Dendritic cell treated with granulocyte-macrophage colony-stimulating factor and Interleukin-4, amounts not matched to agents 40 ng/mL and 50 ng/mL, for 4 days (primary cell): ENCODE results near the gene PDE7B.
A peak's percentile ranks its signal among the peaks of the same experiment; 100 is the strongest.

ENCODE experiments used
- H3K27ac Mint-ChIP-seq: one replicate; pipeline ENCODE4 v1.8.0; 2022; ENCODE audit warnings: mild to moderate bottlenecking, mixed read lengths
- H3K27me3 Mint-ChIP-seq: one replicate; pipeline ENCODE4 v1.8.0; 2022; ENCODE audit warnings: mild to moderate bottlenecking, mixed read lengths
- H3K36me3 Mint-ChIP-seq: one replicate; pipeline ENCODE4 v1.8.0; 2022; ENCODE audit warnings: low read depth, mixed read lengths
- H3K4me1 Mint-ChIP-seq: one replicate; pipeline ENCODE4 v1.8.0; 2022; ENCODE audit warnings: low read depth, mixed read lengths
- H3K4me3 Mint-ChIP-seq: one replicate; pipeline ENCODE4 v1.8.0; 2022; ENCODE audit warnings: mild to moderate bottlenecking, moderate library complexity, mixed read lengths
- H3K9me3 Mint-ChIP-seq: one replicate; pipeline ENCODE4 v1.8.0; 2022; ENCODE audit warnings: mixed read lengths
- intact Hi-C: fragments of 100-400 bp; cut with micrococcal nuclease; formaldehyde crosslinking; loops from one replicate; pipeline ENCODE4 v1.15.0; 2022

Gene PDE7B

DNA sequence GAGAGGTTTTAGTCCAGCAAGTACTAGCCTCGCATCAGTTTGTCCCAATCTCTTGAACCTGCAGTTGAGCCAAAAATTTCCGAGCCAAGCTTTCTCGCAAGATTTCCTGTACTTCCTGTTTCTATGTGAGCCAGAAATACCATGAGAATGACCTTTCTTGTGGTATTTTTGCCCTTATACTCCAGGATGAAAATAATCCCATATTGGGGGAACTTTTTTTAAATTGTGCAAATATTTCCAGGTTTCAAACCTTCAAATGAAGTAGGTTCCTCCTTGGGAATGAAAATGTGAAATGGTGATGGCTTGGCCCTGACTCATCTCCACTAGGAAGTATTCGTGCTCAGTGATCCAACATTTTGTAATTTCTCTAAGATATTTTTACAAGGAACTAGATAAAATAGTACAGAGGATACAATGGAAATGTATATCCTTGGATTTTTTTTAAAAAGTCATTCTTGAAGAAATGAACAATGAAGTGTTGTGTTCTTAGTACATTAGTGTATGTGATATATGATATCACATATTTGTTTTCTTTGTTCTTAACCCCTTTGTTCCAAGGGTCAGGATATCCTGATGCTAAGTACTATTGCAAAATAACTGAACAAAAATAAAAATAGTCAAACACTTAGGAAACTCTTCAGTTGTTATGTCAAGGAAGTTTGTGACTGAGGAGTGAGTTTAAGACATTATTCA, 184.0 kb downstream of the PDE7B start:
- H3K4me3 Mint-ChIP-seq, result no peak overlapping the region
- intact Hi-C loops, result loop anchor here (10.0 kb wide), 1 partner anchor 189 kb away; no protein-coding TSS in a partner anchor
- no peaks in the 10 kb centered on the region for H3K36me3 Mint-ChIP-seq
- no peaks in the 10 kb centered on the region for H3K27me3 Mint-ChIP-seq
- H3K27ac Mint-ChIP-seq, result no peak overlapping the region
- no peaks in the 10 kb centered on the region for H3K9me3 Mint-ChIP-seq
- H3K4me1 Mint-ChIP-seq, result peaks cover 33% of the 10 kb centered on the region

DNA sequence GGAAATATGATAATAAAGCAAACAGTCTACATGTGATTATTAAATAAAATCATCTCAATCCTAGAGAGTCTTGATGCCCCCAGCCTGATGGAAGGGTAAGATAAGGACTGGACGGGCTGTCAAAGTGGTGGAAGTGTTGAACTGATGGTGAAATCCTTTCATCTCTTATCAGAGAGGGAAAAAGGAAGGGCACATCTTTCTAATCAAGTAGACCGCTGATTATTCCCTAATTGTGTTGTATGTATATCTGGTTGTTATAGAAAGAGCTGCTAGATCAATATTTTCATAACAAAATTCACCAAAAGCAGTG, 184.5 kb downstream of the PDE7B start:
- Mint-ChIP-seq H3K27me3 (no peaks in the 10 kb centered on the region), H3K4me3 (no peak overlapping the region), H3K27ac (no peak overlapping the region), H3K36me3 (no peaks in the 10 kb centered on the region), H3K4me1 (peaks cover 37% of the 10 kb centered on the region), H3K9me3 (no peaks in the 10 kb centered on the region)
- intact Hi-C loops, result loop anchor here (10.0 kb wide), 1 partner anchor 189 kb away; no protein-coding TSS in a partner anchor

DNA sequence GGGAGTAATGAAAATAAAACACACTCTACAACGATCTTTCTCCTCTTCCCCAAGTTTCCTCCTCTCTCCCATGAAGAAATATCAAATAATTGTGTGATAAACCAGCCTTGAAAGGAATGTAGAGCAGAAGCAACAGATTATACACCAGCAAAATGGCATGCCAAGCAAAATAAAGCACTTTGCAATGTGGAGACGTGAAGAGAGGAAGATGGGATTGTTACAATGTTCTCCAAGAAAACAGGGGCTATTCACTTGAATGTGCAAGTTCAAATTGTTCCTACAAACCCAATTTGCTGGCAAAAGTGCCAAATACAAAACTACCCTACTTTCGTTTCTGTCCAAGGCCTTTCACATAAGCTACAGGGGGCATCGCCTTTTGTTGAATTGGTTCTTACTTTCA, 185.1 kb downstream of the PDE7B start:
- Mint-ChIP-seq H3K36me3 (no peaks in the 10 kb centered on the region), H3K4me1 (peaks cover 37% of the 10 kb centered on the region), H3K27me3 (no peaks in the 10 kb centered on the region), H3K4me3 (no peak overlapping the region), H3K9me3 (no peaks in the 10 kb centered on the region), H3K27ac (no peak overlapping the region)
- intact Hi-C loops, result loop anchor here (10.0 kb wide), 1 partner anchor 188 kb away; no protein-coding TSS in a partner anchor

DNA sequence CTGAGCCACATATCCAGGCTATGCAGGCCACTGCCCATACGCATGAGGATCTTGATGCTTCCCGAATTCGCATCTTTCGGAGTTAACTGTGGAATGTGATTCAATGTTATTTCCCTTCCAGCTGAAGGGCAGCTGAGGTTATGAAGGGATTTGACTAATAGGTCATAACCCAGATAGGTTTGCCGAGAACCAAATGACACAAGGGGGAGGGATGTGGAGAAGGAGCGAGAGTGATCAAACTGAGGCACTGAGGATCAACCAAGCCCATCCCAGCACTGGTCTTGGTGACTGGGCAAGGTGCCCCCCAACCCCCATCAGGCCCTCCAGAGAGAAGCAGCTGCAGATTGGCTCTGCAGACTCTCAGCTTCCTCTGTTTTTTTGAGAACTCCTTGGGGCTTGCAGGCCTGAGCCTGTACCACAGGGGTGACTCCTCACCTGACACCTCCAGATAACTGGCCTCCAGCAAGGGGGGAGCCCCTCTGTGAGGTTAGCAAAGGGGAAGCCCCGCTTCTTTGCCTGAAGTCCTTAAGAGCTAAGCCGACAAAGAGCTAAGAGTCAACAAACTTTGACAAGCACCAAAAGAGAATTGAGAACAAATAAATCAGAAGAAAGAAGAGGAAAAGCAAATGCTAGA, 185.9 kb downstream of the PDE7B start:
- Mint-ChIP-seq H3K27ac (peak overlapping the region; percentile 8), H3K9me3 (no peaks in the 10 kb centered on the region), H3K4me1 (peaks cover 37% of the 10 kb centered on the region), H3K4me3 (no peak overlapping the region), H3K27me3 (no peaks in the 10 kb centered on the region), H3K36me3 (no peaks in the 10 kb centered on the region)
- intact Hi-C loops, result loop anchor here (10.0 kb wide), 1 partner anchor 187 kb away; no protein-coding TSS in a partner anchor

DNA sequence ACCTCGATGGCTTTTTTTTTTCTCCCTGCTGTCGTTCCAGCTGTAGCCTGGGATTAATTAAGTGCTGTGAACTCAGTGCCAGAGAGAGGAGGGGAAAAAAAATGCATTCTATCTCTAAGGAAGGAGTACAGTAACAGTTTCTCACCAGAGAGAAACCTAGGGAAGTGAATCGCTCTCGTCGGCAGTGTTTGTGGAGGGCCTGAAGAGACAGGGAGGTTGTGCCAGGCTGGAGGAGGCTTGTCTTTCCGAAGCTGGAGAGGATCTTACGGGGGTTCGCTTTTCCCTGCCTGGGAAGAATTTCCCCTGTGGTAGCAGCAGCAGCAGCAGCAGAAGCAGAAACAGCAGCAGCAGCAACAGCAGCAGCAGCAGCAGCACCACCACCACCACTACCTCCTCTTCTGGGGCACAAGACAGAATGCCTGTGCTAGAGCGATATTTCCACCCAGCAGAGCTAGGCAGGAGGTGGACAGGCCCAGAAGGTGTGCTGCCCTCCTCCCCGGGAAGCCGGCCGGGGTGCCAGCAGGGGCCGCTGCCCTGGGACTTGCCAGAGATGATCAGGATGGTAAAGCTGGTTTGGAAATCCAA, 186.5 kb downstream of the PDE7B start:
- no peak overlapping the region for H3K4me3 Mint-ChIP-seq
- no peaks in the 10 kb centered on the region for H3K36me3 Mint-ChIP-seq
- H3K27ac Mint-ChIP-seq, result peak overlapping the region; percentile 8
- H3K27me3 Mint-ChIP-seq, result no peaks in the 10 kb centered on the region
- intact Hi-C loops, result loop anchor here (10.0 kb wide), 1 partner anchor 187 kb away; no protein-coding TSS in a partner anchor
- H3K4me1 Mint-ChIP-seq, result peaks cover 37% of the 10 kb centered on the region
- no peaks in the 10 kb centered on the region for H3K9me3 Mint-ChIP-seq

DNA sequence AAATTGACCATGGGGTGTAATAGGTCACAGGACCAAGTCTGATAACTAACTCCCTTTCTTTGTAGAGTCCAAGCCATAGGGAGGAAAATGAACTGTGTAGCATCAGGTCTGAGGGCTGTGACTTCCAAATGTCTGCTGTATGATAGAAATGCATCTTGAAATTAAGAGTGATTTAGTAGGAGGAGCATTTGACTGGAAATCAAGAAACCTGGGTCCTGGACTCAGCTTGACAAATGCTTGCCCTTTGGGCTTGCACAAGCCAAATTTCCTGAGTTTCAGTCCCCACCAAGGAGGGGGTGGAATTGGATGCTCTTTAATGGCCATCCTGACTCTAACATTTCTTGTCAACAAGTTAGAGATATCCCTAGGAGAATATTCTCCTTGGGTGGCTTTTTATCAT, 187.0 kb downstream of the PDE7B start:
- Mint-ChIP-seq H3K4me1 (peaks cover 37% of the 10 kb centered on the region), H3K9me3 (no peaks in the 10 kb centered on the region), H3K36me3 (no peaks in the 10 kb centered on the region), H3K27me3 (no peaks in the 10 kb centered on the region), H3K4me3 (no peak overlapping the region), H3K27ac (no peak overlapping the region)
- intact Hi-C loops, result loop anchor here (10.0 kb wide), 1 partner anchor 186 kb away; no protein-coding TSS in a partner anchor

DNA sequence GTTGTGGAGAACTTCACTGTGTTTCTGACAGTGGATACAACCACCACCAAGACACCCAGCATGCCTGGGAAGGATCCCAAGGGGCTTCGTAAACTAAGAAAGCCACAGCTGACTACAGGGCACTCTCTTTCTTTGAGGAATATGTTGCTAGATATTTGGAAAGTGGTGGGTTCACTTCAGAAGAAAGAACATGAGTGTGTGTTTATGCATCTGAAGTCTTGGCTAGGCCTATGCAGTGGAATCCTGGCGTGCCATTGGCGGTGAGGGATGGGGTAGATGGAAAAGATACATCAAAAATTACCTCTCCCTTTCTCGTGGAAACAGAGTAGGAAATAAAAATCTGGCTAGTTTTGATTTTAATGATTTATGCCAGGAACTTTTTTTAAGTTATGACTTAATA, 187.7 kb downstream of the PDE7B start:
- Mint-ChIP-seq H3K27ac (no peak overlapping the region), H3K4me3 (no peak overlapping the region), H3K4me1 (peaks cover 37% of the 10 kb centered on the region), H3K27me3 (no peaks in the 10 kb centered on the region), H3K36me3 (no peaks in the 10 kb centered on the region), H3K9me3 (no peaks in the 10 kb centered on the region)
- intact Hi-C loops, result loop anchor here (10.0 kb wide), 1 partner anchor 186 kb away; no protein-coding TSS in a partner anchor

DNA sequence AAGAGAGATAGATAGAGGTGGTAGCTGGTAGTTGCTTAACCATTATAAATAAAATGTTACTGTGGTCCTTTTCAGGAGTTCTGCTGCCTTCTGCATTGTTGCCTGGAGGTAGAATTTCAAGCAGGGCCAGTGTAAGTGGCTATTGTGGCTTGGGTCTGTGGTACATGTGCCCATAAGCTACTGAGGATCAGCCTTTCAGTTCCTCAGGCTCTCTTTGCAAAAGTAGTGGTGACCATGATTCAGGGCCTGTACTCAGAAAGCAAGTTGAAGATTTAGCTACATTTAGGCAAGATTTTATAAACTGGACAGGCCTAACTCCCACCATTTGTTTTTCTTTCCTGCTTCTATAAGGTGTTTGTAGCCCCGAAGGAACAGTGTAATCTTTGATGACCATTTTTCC, 199.0 kb downstream of the PDE7B start:
- intact Hi-C loops, result no loop called here
- Mint-ChIP-seq H3K27me3 (no peaks in the 10 kb centered on the region), H3K27ac (no peak overlapping the region), H3K4me3 (no peak overlapping the region), H3K36me3 (no peaks in the 10 kb centered on the region), H3K9me3 (no peaks in the 10 kb centered on the region), H3K4me1 (peaks cover 6% of the 10 kb centered on the region)

DNA sequence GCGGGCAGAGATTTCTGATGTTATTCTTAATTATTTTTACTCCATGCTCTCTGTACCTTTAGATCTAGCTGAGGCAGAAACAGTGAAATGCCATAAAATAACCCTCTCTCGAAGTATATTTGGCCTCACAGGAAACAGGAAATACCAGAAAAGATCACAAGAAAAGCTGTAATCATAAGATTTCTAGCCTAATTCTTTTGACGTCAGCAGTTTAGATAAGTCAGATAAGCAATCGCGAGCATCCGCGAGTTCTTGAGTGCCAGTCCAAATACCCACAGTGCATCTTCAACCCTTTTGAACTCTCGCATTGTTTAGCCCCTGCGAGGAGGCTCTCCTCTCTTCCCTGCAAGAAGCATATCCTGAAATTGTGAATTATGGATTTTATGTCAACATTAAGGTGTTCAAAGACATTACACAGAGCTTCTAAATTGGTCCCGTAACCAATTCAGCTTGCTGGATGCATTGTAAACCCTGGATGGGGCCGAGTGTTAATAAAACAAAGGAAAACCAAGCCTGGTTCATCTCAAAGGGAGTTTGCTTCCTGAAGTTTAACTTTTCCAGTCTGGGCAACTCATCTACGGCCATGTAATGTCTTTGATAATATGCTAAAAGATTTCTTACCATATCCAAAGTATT, 199.8 kb downstream of the PDE7B start:
- no peak overlapping the region for H3K27ac Mint-ChIP-seq
- H3K27me3 Mint-ChIP-seq, result no peaks in the 10 kb centered on the region
- H3K9me3 Mint-ChIP-seq, result no peaks in the 10 kb centered on the region
- H3K4me1 Mint-ChIP-seq, result peaks cover 6% of the 10 kb centered on the region
- no peaks in the 10 kb centered on the region for H3K36me3 Mint-ChIP-seq
- intact Hi-C loops, result no loop called here
- H3K4me3 Mint-ChIP-seq, result no peak overlapping the region

DNA sequence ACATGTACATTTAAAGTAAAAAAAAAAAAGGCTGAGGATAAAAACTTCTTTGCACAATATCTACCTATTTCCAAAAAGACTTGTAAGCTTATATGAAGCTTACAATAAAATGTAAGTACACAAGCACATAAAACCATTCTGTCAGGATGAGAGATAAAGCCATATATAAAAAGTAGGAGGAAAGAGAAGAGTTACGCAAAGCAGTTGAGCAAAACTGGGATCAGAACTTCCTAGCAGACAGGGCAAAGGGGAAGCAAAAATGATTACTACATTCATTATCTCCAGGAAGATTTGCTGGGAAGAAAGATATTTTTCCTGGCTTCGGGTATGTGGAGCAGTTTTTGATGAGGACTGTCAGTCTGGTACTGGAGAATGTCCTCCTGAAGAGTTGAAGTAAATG, 200.5 kb downstream of the PDE7B start:
- H3K9me3 Mint-ChIP-seq, result no peaks in the 10 kb centered on the region

DNA sequence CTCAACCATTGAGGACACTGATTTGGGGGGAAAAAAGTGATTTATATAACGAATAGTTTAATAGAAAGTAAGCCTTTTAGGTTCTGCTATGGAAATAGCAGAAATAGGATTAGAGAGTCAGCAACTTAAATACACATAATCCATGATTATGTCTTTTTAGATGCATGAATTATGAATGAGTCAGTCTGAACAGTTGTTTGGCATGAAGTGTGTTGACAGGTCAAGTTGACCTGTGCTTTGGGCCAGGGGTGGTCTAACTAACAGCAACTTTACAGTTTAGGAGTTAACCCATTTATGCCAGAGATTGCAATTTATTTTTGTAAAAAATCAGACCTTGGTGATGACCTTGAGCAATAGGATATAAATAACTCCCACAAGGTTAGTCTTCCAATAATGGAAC, 207.4 kb downstream of the PDE7B start:
- no peak overlapping the region for H3K27ac Mint-ChIP-seq
- intact Hi-C loops, result no loop called here
- H3K4me1 Mint-ChIP-seq, result no peaks in the 10 kb centered on the region
- H3K4me3 Mint-ChIP-seq, result no peak overlapping the region
- H3K9me3 Mint-ChIP-seq, result no peaks in the 10 kb centered on the region
- no peaks in the 10 kb centered on the region for H3K36me3 Mint-ChIP-seq
- H3K27me3 Mint-ChIP-seq, result no peaks in the 10 kb centered on the region

More for the DNA sequence above, 200.5 kb downstream of the PDE7B start:
- H3K36me3 Mint-ChIP-seq, result no peaks in the 10 kb centered on the region
- no peak overlapping the region for H3K4me3 Mint-ChIP-seq
- H3K27ac Mint-ChIP-seq, result no peak overlapping the region
- peaks cover 6% of the 10 kb centered on the region for H3K4me1 Mint-ChIP-seq
- intact Hi-C loops, result no loop called here
- H3K27me3 Mint-ChIP-seq, result no peaks in the 10 kb centered on the region

DNA sequence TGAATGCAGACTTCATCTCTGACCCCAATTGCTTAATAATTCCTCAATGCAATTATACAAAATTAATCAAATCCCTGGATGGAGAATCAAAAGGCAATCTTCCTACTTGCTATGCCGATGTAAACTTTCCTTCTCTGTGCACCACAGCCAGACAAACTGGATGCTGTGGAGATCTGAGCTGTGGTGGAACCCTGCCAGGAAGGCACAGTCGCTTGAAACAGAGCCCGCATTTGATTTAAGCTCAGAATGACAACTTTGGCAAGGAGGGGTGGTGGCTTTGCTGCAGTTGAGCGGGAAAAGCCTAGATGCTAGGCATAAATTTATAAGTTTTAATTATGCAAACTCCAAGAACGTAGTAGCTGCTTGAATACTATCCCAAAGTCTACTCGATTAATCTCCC, 207.8 kb downstream of the PDE7B start:
- no peak overlapping the region for H3K4me3 Mint-ChIP-seq
- intact Hi-C loops, result no loop called here
- H3K27ac Mint-ChIP-seq, result no peak overlapping the region
- no peaks in the 10 kb centered on the region for H3K9me3 Mint-ChIP-seq
- H3K27me3 Mint-ChIP-seq, result no peaks in the 10 kb centered on the region
- no peaks in the 10 kb centered on the region for H3K36me3 Mint-ChIP-seq
- H3K4me1 Mint-ChIP-seq, result no peaks in the 10 kb centered on the region

DNA sequence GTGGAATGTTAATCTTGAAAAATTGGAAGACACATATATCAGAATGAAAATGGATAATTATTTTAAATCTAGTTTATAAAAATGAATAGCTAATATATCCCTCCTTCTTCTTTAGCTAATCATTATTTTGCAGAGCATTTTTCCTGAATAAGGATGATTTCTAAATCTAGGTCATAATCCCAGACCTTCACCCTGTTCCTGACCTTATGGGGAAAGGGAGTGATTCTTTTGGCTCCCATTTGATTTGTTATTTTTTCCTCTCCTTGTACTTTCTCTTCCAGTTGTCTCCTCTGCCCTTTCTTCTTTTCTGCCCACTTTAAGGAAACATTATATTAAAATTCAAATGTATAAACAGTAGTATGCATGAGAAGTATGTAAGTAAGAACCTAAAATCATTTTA, 208.6 kb downstream of the PDE7B start:
- H3K9me3 Mint-ChIP-seq, result no peaks in the 10 kb centered on the region
- H3K4me3 Mint-ChIP-seq, result no peak overlapping the region
- intact Hi-C loops, result no loop called here
- H3K36me3 Mint-ChIP-seq, result no peaks in the 10 kb centered on the region
- no peaks in the 10 kb centered on the region for H3K27me3 Mint-ChIP-seq
- no peaks in the 10 kb centered on the region for H3K4me1 Mint-ChIP-seq
- no peak overlapping the region for H3K27ac Mint-ChIP-seq

DNA sequence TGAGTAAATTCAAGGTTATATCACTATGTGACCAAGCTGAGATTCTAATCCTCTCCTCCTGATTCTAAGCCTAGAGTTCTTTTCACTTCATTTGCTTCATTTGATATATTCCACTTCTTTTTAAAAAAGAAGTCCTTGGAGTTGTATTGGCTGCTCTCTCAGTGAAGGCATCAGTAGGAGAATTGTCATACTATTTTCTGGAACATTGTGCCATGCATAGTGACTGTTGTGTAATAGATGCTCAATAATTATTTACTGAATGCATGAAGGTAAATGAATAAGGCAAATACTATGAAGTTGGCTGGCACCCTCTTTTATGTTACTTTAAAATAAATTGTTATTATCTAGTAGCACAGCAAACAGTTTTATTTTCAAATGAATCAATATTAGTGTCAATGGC, 209.3 kb downstream of the PDE7B start:
- Mint-ChIP-seq H3K27me3 (no peaks in the 10 kb centered on the region), H3K9me3 (no peaks in the 10 kb centered on the region), H3K36me3 (no peaks in the 10 kb centered on the region)

More for the DNA sequence above, 209.3 kb downstream of the PDE7B start:
- intact Hi-C loops, result no loop called here
- H3K4me1 Mint-ChIP-seq, result no peaks in the 10 kb centered on the region
- H3K4me3 Mint-ChIP-seq, result no peak overlapping the region
- H3K27ac Mint-ChIP-seq, result no peak overlapping the region
